Measurements from ENCODE around the gene CEP170.
"Not testable (repeated sequence)": the region's sequence is repeated elsewhere in the genome, so short reads cannot be mapped to it uniquely, and the experiment has no call there.

CEP170 gene

GRCh38 chr1:243233908-243234307 lies 21.2 kb downstream of the CEP170 start:
- DNase-seq (ENCODE audit: low read depth), result no peak

- DNase-seq (ENCODE audit: low read depth), result no peak
Observed at GRCh38 chr1:243230914-243231313, 24.2 kb downstream of the CEP170 start.

GRCh38 chr1:243229526-243229925 lies 25.6 kb downstream of the CEP170 start:
- no peak for DNase-seq (ENCODE audit: low read depth)

GRCh38 chr1:243227622-243228021 lies 27.5 kb downstream of the CEP170 start:
- DNase-seq (ENCODE audit: low read depth), result no peak

- no peak for DNase-seq (ENCODE audit: low read depth)
Observed at GRCh38 chr1:243218059-243218458, 37.0 kb downstream of the CEP170 start.

- no peak for DNase-seq (ENCODE audit: low read depth)
Observed at GRCh38 chr1:243217349-243217748, 37.7 kb downstream of the CEP170 start.

GRCh38 chr1:243216741-243217140 lies 38.3 kb downstream of the CEP170 start:
- no peak for DNase-seq (ENCODE audit: low read depth)

GRCh38 chr1:243215276-243215875 lies 39.7 kb downstream of the CEP170 start:
- not testable (repeated sequence) for DNase-seq (ENCODE audit: low read depth)

- no peak for DNase-seq (ENCODE audit: low read depth)
Observed at GRCh38 chr1:243213045-243213787, 41.9 kb downstream of the CEP170 start.

GRCh38 chr1:243211984-243212383 lies 43.1 kb downstream of the CEP170 start:
- not testable (repeated sequence) for DNase-seq (ENCODE audit: low read depth)

- DNase-seq (ENCODE audit: low read depth), result not testable (repeated sequence)
Observed at GRCh38 chr1:243205026-243205501, 50.0 kb downstream of the CEP170 start.

GRCh38 chr1:243204336-243204735 lies 50.7 kb downstream of the CEP170 start:
- not testable (repeated sequence) for DNase-seq (ENCODE audit: low read depth)

- DNase-seq (ENCODE audit: low read depth), result not testable (repeated sequence)
Observed at GRCh38 chr1:243203196-243203595, 51.9 kb downstream of the CEP170 start.

- DNase-seq (ENCODE audit: low read depth), result not testable (repeated sequence)
Observed at GRCh38 chr1:243201316-243201715, 53.8 kb downstream of the CEP170 start.

- not testable (repeated sequence) for DNase-seq (ENCODE audit: low read depth)
Observed at GRCh38 chr1:243197524-243197923, 57.6 kb downstream of the CEP170 start.

GRCh38 chr1:243193330-243193729 lies 61.8 kb downstream of the CEP170 start:
- DNase-seq (ENCODE audit: low read depth), result not testable (repeated sequence)

- DNase-seq (ENCODE audit: low read depth), result not testable (repeated sequence)
Observed at GRCh38 chr1:243186201-243186995, 68.7 kb downstream of the CEP170 start.

GRCh38 chr1:243184787-243185186 lies 70.3 kb downstream of the CEP170 start:
- DNase-seq (ENCODE audit: low read depth), result not testable (repeated sequence)

GRCh38 chr1:243183661-243184060 lies 71.4 kb downstream of the CEP170 start:
- DNase-seq (ENCODE audit: low read depth), result not testable (repeated sequence)

GRCh38 chr1:243183176-243183575 lies 71.9 kb downstream of the CEP170 start:
- DNase-seq (ENCODE audit: low read depth), result not testable (repeated sequence)

- no peak for DNase-seq (ENCODE audit: low read depth)
Observed at GRCh38 chr1:243179720-243180119, 75.4 kb downstream of the CEP170 start.

- not testable (repeated sequence) for DNase-seq (ENCODE audit: low read depth)
Observed at GRCh38 chr1:243177792-243178191, 77.3 kb downstream of the CEP170 start.
